Measurements from ENCODE around the gene TM9SF2.

DNA sequence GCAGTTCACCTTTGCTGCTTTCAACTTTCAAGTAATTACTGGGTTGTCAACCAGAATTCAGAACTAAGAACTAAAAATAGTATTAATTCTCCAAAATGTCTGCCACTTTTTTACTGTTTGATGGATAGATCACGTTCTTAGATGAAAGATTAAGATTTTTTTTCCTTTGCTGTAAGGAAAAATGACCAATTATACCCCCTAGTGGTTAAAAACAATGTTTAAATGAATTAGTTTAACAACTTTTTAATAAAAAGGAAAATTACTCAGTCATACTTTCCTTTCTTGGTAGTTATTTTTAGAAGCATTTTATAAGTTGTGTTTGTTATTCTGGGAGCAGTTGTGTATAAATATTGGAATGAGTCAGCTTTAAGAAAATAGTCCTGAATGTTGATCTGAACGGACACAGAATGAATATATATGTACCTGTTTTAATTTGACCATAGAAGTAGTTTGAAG lies 4.6 kb downstream of the TM9SF2 start:
- no peak for TF ChIP-seq POLR2A (IDR thresholded peaks at IDR 0.05)
- TF ChIP-seq, protein P1, sequence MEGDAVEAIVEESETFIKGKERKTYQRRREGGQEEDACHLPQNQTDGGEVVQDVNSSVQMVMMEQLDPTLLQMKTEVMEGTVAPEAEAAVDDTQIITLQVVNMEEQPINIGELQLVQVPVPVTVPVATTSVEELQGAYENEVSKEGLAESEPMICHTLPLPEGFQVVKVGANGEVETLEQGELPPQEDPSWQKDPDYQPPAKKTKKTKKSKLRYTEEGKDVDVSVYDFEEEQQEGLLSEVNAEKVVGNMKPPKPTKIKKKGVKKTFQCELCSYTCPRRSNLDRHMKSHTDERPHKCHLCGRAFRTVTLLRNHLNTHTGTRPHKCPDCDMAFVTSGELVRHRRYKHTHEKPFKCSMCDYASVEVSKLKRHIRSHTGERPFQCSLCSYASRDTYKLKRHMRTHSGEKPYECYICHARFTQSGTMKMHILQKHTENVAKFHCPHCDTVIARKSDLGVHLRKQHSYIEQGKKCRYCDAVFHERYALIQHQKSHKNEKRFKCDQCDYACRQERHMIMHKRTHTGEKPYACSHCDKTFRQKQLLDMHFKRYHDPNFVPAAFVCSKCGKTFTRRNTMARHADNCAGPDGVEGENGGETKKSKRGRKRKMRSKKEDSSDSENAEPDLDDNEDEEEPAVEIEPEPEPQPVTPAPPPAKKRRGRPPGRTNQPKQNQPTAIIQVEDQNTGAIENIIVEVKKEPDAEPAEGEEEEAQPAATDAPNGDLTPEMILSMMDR (IDR thresholded peaks at IDR 0.05), result peak; percentile 19 to 39 (median 37)

Data from transverse colon (tissue), 3 donors.